GM23248 (cell line): ENCODE data around the gene ZNF837.

Experiments
- EZH2 ChIP-seq: fragments of 200-600 bp; sonication (generic); IDR thresholded peaks from 2 replicates; pipeline ENCODE4 v1.6.1; 2018; ENCODE audit warnings: antibody characterized with exemption, mild to moderate bottlenecking; ENCODE audit not compliant: insufficient read depth, poor library complexity, severe bottlenecking
- EZH2phosphoT487 ChIP-seq: fragments of 200-600 bp; sonication (generic); IDR thresholded peaks from 2 replicates; pipeline ENCODE4 v1.6.1; 2018; ENCODE audit warnings: antibody characterized with exemption, moderate library complexity, mild to moderate bottlenecking, low read depth; ENCODE audit not compliant: insufficient read depth

DNA sequence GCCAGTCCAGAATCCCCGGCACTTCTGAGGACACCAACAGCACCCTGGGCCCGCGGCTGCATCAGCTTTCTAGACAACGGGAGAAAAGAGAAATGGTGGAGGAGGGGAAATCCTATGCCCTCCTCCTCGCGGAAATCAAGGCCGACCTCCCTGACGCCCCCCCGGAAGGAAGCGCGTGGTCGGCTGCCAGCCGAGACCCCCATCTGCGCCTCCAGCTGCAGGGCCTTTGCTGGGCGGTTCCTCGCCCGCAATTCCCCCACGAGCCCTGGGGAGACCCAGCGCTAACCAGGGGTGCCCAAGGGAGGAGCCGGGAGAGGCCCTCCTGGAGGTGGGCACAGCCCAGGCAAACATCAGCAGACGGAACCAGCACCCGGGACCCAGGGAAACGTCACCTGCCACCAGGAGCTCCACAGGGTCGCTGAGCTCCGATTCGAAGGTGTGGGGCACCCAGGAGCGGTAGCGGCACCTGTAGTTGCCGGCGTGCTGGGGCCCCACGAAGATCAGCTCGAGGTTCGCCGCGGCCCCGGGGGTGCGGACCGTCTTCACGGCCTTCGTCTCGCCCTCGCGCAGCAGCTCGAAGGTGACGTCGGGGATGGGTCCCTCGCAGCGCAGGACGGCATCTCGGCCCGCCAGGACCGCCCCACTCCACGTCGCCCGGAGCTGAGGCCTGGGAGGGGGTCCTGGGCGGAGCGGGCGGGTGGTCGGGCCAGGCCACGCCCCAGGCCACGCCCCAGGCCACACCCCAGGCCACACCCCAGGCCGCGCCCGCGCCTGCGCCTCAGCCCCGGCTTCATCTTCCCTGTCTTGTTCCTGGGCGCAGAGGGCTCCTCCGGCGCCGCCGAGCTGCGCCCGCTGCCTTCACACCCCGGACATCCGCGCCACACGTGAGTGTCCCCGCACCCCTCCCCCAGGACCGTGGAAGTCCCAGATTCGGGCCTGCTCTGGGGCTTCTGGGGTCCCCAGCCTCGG lies 33.6 kb downstream of the ZNF837 start:
- TF ChIP-seq EZH2 (no peak), EZH2phosphoT487 (no peak)
